ENCODE results near the gene NYAP1.

DNA sequence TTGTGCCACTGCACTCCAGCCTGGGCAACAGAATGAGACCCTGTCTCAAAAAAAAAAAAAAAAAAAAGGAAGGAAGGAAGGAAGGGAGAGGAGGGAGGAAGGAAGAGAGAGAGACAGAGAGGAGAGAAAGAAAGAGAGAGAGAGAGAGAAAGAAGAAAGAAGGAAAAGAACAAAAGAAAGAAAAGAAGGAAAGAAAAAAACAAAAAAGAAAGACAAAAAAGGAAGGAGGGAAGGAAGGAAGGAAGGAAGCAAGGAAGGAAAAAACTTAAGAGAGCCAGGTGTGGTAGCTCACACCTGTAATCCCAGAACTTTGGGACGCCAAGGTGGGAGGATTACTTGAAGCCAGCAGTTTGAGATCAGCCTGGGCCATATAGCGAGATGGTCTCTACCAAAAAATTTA lies 18.9 kb upstream of the NYAP1 start:
- TF ChIP-seq, protein P1, sequence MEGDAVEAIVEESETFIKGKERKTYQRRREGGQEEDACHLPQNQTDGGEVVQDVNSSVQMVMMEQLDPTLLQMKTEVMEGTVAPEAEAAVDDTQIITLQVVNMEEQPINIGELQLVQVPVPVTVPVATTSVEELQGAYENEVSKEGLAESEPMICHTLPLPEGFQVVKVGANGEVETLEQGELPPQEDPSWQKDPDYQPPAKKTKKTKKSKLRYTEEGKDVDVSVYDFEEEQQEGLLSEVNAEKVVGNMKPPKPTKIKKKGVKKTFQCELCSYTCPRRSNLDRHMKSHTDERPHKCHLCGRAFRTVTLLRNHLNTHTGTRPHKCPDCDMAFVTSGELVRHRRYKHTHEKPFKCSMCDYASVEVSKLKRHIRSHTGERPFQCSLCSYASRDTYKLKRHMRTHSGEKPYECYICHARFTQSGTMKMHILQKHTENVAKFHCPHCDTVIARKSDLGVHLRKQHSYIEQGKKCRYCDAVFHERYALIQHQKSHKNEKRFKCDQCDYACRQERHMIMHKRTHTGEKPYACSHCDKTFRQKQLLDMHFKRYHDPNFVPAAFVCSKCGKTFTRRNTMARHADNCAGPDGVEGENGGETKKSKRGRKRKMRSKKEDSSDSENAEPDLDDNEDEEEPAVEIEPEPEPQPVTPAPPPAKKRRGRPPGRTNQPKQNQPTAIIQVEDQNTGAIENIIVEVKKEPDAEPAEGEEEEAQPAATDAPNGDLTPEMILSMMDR (IDR thresholded peaks at IDR 0.05) = no peak
- TF ChIP-seq POLR2AphosphoS5 (IDR thresholded peaks at IDR 0.05) = no peak

Data from breast epithelium (tissue), 3 donors.